ENCODE measurements around the gene PLS3. TPM values are rescaled to one million over a fixed set of nuclear protein-coding genes. Genes with fewer than 3 reads are reported as not detected.

PLS3 gene
- total RNA-seq, 1 donor from 2014 or later: 382 TPM

- no peak overlapping the region for H3K27ac ChIP-seq
- no peaks in the 10 kb centered on the region for H3K27me3 ChIP-seq
- intact Hi-C loops (cut with DNase I): no loop called here
- TF ChIP-seq CTCF (IDR thresholded peaks at IDR 0.05) (no peak), POLR2AphosphoS5 (IDR thresholded peaks at IDR 0.05; ENCODE audit: insufficient read depth in 1 of 2, low read depth in 1 of 2) (no peak), POLR2A (IDR thresholded peaks at IDR 0.05) (no peak)
- H3K4me1 ChIP-seq: peaks cover 8% of the 10 kb centered on the region
- no peak overlapping the region for H3K4me3 ChIP-seq
- H3K9me3 ChIP-seq: no peaks in the 10 kb centered on the region
- no peak for DNase-seq (ENCODE audit: extremely low spot score in 2 of 2)
- H3K36me3 ChIP-seq: no peaks in the 10 kb centered on the region
Measured at GRCh38 chrX:115579786-115580294, 18.9 kb downstream of the PLS3 start.

- Histone ChIP-seq H3K4me3 (no peak overlapping the region), H3K4me1 (peaks cover 8% of the 10 kb centered on the region), H3K9me3 (no peaks in the 10 kb centered on the region), H3K27me3 (no peaks in the 10 kb centered on the region), H3K36me3 (no peaks in the 10 kb centered on the region), H3K27ac (peak overlapping the region; percentile 60)
- intact Hi-C loops (cut with DNase I): no loop called here
- no peak for DNase-seq (ENCODE audit: extremely low spot score in 2 of 2)
- no peak for TF ChIP-seq POLR2A (IDR thresholded peaks at IDR 0.05)
- no peak for TF ChIP-seq POLR2AphosphoS5 (IDR thresholded peaks at IDR 0.05; ENCODE audit: insufficient read depth in 1 of 2, low read depth in 1 of 2)
- TF ChIP-seq CTCF (IDR thresholded peaks at IDR 0.05): no peak
Measured at GRCh38 chrX:115581759-115582615, 21.0 kb downstream of the PLS3 start.

- no peak for TF ChIP-seq POLR2AphosphoS5 (IDR thresholded peaks at IDR 0.05; ENCODE audit: insufficient read depth in 1 of 2, low read depth in 1 of 2)
- no peak for TF ChIP-seq CTCF (IDR thresholded peaks at IDR 0.05)
- no peak for TF ChIP-seq POLR2A (IDR thresholded peaks at IDR 0.05)
- Histone ChIP-seq H3K4me3 (no peak overlapping the region), H3K36me3 (no peaks in the 10 kb centered on the region), H3K9me3 (no peaks in the 10 kb centered on the region), H3K27ac (peak overlapping the region; percentile 60), H3K27me3 (no peaks in the 10 kb centered on the region), H3K4me1 (peaks cover 8% of the 10 kb centered on the region)
- no peak for DNase-seq (ENCODE audit: extremely low spot score in 2 of 2)
- intact Hi-C loops (cut with DNase I): no loop called here
Measured at GRCh38 chrX:115582616-115583495, 21.9 kb downstream of the PLS3 start.

GRCh38 chrX:115583496-115584004 is 22.6 kb downstream of the PLS3 start:
- Histone ChIP-seq H3K4me1 (peaks cover 8% of the 10 kb centered on the region), H3K9me3 (no peaks in the 10 kb centered on the region), H3K27ac (peak overlapping the region; percentile 60), H3K36me3 (no peaks in the 10 kb centered on the region), H3K4me3 (no peak overlapping the region), H3K27me3 (no peaks in the 10 kb centered on the region)
- no peak for DNase-seq (ENCODE audit: extremely low spot score in 2 of 2)
- intact Hi-C loops (cut with DNase I): no loop called here
- TF ChIP-seq POLR2A (IDR thresholded peaks at IDR 0.05) (no peak), POLR2AphosphoS5 (IDR thresholded peaks at IDR 0.05; ENCODE audit: insufficient read depth in 1 of 2, low read depth in 1 of 2) (no peak), CTCF (IDR thresholded peaks at IDR 0.05) (no peak)
